Central memory CD4-positive, alpha-beta T cell (primary cell): ENCODE measurements around the gene RPA1.

Experiments
- DNase-seq: peaks from one replicate; pipeline ENCODE4 v3.0.0; 2022

RPA1 gene

DNA sequence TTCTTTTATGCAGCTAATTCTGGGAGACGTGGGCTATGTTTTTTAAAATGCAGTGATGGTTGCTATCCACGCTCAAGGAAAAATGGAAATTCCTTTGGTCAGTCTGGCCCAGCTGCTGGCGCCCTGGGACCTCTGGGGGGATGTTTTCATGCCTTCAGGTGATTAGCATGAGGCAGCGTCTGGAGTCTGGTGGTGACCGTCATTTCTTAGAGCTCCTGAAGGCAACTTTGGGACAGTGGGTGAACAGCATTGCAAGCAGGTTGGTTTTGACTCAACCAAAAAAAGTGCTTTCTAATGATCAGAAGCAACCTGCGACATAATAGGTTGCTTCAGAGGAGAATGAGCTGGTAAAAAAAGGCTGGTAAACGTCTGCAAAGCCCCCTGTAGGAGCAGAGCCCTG, 82.3 kb downstream of the RPA1 start:
- no peak for DNase-seq

DNA sequence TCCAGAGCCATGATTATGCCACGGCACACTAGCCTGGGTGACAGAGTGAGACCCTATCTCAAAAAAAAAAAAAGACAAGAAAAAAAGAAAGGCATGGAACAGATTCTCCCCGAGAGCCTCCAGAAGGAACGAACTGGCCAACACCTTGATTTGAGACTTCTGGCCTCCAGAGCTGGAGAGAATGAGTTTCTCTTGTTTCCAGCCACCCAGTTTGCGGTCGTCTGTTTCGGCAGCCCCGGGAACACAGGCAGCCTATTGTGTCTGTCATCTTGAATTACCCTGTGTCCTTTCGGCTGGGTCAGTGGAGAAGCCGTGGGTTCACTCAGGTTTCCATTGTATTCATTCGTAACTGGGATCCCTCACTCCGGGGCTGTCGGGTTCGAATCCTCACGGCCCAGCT, 83.9 kb downstream of the RPA1 start:
- no peak for DNase-seq

DNA sequence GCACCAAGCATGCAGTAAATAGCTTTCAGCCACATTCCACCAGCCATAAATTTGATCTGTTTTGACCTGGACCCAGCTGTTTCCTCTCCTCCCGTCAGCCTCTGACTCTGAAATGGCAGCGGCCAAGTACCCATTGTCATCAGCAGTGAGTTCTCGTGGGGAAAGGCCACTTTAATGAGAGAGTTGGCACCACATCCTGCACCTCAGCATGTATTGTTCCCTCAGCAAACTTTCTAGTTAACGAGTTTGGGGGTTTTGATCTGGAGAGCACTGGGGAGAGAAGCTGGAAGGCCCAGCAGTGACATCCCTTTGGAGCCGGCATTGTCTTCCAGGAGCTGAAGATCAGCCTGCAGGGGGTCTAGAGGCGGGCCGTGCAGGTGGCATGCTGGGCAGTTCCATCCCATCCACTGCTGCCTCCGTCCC, 84.9 kb downstream of the RPA1 start:
- DNase-seq = no peak

DNA sequence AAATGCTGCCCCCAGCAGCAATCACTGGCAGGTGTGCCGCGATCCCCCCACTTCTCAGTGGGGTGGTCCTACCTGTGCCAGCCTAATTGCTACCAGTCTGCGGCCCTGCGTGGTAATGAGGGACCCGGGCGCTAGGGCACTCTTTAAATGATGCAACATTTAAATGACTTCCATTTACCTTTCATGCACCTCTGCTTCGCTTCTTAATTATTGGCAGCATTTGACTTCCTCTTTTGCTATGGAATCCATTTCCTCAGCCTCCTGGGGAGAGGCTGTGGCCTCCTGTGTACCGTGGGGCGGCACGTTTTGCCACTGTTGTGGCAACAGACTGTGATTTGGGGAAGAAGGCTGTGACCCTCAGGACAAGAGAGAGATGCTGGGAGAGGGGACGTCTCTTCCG, 86.1 kb downstream of the RPA1 start:
- no peak for DNase-seq

DNA sequence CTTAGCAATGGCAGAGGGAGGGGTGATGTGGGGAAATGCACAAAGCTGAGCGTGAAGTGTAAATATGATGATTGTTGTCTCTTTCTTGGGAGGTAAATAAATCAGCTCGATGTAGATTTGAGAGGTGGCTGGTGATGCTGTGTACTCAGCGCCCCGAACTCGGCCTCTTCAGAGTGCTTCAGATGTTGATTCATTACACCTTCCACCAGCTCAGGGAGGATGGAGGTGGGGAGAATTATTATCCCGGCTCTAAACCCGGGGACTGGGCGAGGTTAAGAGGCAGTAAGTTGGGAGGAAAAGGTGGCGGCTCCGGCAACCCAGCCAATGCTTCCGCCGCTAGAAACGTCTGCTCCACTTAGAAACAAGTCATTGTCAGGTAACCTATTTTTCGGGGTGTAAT, 86.5 kb downstream of the RPA1 start:
- no peak for DNase-seq

DNA sequence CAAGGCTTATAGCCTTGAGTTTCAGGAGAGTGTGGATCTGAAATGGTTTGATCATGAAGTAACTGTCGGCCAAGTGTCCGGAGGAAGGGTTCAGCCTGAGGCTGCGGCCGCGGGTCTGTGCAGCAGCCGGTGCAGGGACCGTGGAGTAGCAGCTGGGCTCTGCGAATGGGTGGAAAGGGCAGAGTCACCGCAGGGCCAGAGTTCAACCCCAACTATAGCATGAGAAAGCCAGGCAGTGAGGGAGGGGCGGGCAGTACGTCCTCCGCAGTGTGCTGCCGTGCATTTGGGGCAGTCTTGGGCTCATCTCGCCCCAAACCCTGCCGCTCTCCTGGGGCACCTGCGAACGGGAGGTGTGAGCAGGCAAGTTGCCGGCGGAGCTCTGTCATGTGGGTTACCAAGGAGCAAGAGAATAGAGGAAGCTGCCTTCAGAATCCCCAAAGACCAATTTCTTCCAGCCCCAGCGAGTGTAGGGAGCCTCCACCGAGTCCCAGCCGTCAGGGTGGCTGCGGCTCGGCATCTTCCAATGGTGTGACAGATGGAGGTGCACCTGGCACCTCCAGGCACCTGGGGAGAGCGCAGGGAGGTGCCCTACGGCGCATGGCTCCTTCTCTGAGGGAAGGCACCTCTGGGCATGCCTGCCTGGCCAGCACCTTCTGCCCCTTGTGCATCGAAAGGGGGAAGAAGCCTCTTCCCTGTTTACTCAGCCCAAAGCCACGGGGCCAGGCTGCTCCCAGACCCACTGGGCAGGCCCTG, 87.3 kb downstream of the RPA1 start:
- DNase-seq = no peak

DNA sequence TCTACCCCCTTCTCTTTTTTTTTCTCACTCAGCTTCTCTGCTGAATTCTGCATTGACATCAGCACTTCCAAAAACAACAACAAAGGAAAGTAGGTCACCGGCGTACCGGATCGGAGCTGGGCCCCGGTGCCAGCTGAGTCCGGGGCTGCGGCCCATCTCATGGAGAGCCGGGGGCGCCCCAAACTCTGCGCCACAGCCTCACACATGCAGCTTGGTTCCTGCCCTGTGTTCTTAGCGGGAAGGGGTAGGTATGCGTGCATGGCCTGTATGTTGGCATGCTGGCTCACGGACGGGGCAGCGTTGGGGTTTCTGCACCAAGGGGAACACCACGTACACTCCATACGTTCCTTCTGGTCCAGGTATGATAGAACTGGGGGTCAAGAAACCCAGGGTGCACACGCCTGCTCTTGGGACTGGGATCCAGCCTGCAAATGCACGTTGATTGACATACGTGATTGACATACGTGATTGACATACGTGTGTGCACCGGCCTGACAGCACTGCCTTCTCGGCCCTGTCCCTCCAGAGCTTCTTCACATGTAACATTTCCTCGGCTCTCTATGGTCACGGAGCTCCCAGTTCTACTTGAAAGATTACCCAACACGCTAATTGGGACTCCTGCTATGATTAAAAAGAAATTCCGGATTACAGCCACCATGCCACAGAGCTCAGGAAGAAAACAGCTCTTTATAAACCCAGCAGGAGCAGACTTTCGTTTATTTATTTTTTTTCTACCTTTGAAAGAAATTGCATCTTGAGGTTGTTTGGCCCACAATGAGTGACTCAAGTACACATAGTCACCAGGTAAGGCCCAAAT, 88.7 kb downstream of the RPA1 start:
- DNase-seq = no peak

DNA sequence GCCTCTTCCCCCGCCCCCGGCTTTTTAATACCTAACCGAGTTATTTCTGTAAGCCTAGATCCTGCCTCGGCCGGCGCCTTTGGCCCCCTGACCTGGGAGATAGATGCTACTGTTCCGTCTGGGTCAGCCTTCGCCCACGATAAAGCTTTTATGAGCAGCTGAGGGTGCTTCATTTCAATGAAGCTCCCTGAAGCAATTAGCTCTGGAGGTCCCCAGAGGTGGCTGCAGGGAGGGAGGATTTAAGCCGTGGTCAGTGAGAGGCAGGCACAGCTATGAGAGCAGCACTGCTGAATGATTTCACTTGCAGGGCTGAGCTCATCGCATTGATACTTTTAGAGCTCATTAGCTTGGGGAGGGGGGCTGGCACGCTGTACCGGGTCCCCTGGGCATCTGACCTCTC, 89.4 kb downstream of the RPA1 start:
- DNase-seq = no peak

DNA sequence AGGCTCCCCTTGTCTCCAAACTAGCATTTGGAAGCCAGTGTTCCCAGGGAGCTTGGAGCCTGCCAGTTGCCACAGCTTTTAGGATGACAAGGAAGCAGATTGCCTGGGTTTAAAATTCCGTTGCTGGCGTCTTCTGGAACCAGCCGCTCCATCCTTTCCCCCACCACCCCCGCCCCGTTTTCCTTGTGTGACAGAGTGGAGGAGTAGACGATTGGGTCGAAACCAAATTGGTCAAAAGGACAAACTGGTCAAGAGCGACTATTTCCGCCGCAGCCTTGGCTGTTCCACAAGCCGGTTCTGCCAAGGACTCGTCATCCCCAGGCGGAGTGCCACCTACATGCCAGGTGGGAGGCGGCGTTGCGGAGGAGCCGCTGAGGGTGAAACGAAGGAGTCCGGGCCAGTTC, 91.1 kb downstream of the RPA1 start:
- no peak for DNase-seq

DNA sequence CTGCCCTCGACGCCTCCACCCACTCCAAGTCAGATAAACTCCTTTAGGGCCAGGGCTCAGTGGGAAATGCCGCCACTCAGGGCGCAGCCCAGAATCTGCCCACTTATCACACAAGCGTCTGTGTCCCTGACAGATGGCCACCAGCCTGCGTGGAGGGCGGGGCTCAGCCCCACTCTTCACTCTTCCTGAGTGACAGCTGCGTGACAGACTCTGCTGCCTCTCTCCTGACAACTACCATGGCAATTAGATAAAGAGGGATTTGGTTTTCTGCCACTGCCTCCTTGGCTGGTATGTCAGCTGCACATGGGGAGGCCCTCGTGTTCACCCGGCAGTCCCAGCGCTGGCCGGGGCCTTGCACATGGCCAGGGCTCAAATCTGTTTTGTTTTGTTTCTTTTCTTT, 99.2 kb downstream of the RPA1 start:
- no peak for DNase-seq

DNA sequence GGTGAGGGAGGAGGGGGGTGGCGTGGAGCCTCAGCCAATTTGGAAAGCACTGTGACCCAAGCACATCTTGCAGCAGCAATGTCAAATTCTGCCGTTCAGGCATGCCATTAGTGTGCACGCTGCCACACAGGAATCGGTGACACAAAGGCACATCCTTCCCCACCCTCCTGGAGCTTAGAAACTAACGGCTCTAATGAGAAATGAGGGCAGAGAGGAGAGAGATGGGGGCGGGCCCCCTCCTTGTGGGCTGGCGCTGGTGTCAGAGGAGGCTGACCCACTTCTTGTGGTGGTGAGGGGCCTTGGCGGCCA, 100.5 kb downstream of the RPA1 start:
- no peak for DNase-seq

DNA sequence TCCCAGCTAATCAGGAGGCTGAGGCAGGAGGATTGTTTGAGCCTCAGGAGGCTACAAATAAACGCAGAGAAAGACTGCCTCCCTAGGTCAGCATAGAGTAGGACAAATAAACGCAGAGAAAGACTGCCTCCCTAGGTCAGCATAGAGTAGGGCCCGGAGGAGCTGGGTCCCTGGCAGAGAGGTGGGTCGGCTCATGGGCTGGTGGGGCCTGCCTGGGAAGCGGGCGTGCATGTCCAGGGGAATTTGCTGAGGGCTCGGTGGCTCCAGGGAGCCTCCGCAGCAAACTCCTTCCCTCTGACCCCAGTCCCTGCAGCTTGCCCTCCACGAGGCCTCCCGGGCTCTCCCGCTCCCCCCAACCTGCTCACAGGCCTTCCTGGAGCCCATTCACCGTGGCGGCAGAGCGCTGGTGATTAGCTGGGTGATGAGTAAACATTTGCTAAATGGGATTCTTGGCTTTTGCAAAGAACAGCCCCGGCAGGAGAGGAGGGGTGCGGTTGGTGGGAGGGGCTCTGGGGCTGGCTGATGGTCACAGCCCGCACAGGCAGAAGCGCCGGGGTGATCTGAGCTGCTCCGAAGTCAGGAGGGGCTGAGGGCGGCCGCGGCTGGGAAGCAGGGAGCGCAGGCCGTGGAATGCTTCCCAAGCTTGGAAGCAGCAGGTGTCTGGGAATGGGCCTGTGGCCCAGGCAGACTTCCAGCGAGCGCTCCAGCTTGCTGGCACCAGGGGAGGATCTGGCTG, 102.2 kb downstream of the RPA1 start:
- DNase-seq = no peak

DNA sequence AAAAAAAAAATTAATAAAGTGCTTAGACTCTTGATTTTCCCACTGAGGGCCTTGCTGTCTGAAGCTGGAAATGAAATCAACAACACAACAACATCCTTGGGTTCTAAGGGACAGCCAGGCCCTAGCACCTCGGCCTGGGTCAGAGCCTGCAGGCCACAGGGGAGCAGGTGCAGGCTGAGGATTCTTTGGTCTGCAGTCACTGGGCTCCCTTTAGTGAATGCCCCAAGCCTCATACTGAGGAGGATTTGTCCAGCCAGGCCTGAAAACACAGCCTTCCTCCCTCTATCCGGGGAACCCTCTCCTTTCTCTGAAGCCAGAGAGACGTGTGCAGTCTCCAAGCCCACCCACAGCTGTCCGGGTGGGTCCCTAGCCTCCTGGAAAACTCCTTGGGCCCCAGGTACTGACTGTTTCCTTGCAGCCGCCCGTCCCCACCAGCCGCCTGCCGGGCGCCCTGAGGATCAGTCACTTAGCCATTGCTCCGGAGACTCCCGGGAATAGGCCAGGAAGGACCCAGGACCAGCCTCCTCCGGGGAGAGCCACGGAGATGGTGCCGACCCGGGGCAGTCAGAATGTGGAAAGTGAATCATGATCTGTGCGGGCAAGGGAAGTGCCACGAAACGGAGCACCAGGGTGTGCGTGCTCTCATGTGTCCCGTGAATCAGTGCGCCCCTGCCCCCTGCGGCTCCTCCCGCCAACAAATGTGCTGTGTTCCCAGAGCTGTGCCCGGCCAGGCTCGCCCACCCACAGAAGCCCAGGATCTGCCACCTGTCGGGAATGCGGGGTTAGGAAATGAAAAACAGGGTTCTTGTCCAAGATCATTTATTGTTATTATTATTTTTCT, 104.3 kb downstream of the RPA1 start:
- no peak for DNase-seq

DNA sequence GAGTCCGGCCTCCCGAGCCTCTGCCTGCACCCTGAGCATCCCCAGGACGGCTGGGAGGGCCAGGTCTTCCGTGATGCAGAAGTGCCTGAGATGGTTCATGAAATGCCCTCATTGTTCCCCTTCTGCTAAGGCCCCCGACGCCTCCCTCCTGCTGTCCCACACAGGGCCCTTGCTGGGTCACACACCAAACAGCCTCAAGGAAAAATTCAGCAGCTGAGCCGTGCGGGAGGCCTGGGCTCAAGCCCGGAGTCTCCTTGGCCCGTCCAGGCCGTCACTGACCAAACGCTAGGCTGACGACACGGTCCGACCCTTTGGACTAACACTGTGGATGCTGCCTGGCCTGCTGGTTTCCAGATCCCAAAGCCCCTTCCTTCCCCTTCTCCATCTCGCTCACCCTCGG, 105.1 kb downstream of the RPA1 start:
- DNase-seq = no peak

DNA sequence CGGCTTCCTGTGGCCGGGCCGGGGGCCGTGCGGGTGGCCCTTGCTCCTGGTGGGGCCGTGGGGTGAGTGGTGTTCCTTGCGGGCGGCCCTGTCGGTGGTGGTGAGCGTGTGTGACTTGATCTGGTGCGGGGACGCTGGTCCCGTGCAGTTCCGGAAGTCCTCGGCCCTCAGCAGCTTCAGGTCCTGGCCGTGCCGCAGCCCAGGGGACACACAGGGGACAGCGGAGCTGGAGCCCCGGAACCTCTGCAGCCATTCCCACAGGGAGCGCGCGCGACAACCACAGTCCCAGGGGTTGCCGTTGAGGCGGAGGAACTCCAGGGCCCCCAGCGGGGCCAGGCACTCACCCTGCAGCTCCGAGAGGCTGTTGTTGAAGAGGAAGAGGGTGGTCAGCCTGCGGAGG, 107.0 kb downstream of the RPA1 start:
- no peak for DNase-seq

DNA sequence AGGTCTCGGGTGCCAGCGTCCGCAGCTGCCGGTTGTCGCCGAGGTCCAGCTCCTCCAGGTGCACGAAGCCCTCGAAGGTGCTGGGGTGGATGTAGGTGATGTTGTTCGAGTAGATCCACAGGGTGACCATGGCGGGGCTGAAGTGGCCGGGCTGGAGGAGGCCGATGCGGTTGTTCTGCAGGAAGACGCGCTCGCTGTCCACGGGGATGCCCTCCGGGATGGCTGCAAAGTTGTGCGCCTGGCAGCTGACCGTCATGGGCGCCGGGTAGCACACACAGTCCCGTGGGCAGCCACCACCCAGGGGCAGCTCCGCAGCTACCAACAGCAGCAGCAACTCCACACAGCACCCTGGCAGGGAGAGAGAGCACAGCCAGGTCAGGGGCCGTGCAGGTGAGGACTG, 107.7 kb downstream of the RPA1 start:
- DNase-seq = no peak

DNA sequence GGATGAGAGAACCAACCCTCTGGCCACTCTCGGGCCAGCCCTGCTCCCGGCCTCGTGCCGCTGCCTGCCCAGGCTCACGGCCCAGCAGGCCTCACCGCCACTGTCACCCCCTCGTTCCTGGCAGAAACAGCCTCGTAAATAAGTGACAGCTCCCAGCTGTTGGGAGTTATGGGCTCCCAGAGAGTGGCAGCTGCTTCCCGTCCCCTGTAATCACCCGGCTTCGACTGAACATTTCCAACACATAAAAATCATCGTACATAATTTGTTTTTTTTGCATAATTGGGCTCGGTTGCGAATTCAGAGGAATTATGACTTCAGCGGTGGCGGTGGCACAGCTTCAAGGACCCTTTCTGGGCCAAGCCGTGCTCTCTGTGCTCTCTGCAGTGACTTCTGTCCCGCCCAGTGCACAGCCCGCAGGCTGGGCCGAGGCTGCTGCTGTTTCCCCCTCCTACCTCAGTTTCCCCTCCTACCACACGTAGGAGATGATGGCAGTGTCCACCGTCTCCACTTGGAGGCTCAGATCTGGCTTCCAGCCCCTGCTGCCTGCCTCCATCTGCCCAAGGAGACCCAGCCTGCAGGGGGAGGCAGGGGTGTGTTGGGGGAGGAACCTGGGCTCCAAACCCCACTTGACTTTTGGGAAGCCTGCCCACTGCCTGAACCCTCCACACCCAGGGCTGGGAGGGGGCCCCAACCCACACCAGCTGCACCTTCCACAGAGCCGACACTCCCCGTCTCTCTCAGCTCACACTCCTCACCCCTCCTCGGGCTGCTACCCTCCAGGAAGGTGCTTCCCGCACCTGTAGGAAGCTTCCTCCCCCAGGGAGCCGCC, 110.4 kb downstream of the RPA1 start:
- DNase-seq = no peak

DNA sequence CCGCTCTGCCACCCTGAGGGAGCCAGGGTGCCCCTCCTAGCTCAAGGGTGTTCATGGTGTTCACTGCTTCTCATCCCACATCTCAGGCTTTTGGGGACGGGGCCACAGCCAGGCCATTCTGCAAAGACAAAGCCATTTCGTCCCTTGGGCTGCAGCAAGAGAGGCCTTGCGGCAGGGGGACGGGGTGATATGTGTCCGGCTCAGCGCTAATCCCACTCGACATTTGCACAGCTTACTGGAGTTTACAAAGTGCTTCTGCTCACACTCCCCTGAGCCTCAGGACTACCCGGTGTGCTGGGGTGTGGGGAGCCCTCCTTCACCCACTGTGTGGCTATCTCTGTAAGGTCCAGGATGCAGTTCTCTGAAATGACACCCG, 111.0 kb downstream of the RPA1 start:
- no peak for DNase-seq

DNA sequence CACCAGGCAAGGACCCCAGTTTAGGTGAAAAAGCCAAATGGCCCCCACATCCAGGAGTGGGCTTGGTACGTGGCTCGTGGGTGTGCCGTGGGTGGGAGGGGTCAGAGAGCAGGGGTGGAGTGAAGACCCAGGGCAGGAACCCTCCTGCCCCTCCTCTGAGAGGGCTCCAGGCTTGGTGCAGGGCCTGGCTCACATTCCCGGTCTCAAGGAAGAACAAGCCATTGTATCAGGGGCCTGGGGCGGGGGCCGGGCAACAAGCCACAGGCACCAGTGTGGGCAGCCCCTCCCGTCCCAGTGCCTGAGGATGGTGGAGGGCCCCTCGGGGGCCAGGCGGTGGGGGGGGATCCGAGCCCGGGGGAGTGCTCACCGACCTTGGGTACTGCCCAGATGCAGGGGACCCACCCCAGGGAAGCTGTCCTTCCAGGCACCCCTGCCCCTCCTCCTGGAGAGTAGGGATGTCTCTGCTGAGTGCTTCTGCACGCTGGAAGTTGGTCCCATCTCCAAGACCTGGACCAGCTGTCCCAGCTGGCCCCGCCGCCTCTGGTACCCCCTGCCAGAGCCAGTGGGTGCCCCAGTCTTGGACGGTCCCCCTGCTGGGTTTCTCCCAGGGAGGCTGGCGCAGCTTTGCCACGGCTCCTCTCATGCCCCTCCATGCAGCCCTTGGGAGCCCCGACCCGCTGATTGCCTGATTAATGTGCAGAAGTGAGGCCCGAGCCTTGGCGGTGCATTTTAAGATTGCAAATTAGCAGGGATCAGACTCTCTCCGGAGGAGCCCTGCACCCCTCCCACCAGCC, 111.7 kb downstream of the RPA1 start:
- DNase-seq = no peak

DNA sequence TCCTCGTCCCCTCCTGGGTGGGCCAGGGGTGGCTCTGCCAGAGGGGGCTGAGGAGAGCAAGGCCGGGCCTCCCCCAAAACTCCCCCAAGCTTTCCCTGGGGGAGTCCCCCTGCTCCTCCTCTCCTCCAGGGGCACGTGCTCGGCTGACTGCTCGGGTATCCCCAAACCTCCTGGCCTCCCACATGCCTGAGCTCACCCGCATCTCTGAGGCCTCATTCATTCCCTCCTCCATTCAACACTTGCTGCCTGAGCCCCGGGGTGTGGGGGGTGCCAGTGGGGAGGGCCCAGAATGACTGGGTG, 112.2 kb downstream of the RPA1 start:
- DNase-seq = no peak

DNA sequence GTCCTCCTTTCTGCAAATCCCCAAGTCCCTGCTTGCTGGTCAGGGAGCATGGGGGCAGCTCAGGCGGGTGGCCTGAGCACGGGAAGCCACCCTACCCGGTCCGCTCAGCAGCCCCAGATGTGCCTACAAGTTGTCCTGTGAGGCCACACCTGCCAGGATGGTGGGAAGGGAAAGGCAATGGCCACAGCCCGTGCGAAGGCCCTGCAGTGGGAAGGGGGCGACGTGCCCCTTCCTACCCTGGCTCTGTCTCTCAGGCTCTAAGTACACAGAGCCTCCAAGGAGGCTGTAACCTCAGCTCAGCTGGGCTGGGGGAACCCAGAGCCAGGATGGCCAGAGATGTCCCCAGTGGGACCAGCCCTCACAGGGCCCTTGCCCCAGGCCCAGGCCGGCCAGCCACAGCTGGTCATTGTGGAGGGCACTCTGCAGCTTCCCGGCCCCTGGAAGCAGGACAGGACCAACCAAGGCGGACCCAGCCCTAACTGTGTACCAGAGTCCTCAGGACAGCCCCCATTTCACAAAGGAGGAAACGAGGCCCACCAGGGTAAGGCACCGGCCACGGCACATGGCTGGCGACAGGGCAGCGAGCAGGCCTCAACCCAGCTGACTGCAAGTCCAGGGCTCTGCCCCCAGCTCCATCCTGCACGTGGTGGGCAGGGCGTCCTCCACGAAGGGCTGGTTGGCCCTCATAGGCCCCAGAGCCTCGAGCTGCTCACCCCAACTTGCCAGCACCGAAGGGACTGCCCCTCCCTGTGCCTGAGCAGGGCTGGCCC, 113.0 kb downstream of the RPA1 start:
- no peak for DNase-seq
